ENCODE results near the gene TMEM44. TPM values are rescaled to one million over a fixed set of nuclear protein-coding genes. Genes with fewer than 3 reads are reported as not detected.

Gene TMEM44
- total RNA-seq, 1 experiment from 2014 or later: 13.7 TPM

DNA sequence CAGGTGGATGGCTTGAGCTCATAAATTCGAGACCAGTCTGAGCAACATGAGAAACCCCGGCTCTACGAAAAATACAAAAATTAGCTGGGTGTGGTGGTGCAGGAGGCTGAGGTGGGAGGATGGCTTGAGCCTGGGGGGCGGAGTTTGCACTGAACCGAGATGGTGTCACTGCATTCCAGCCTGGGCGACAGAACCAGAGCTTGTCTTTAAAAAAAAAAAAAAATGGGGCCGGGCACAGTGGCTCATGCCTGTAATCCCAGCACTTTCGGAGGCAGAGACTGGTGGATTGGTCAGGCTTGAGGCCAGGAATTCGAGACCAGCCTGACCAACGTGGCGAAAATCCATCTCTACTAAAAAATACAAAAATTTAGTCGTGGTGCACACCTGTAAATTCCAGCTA, 64.0 kb downstream of the TMEM44 start:
- Mint-ChIP-seq H3K4me3 (no peak overlapping the region), H3K27me3 (ENCODE audit: low read depth) (no peaks in the 10 kb centered on the region), H3K4me1 (peaks cover 12% of the 10 kb centered on the region; the same call in 1 of the 2 replicates), H3K36me3 (no peaks in the 10 kb centered on the region), H3K27ac (no peak overlapping the region), H3K9me3 (no peaks in the 10 kb centered on the region)
- ATAC-seq: no peak
- ChIA-PET CTCF (interaction anchor here (1.5 kb wide), 1 partner anchor 97 kb away, joined by 8 read pairs; no protein-coding TSS in a partner anchor), POLR2A (interaction anchor here (0.6 kb wide), 1 partner anchor 25 kb away, joined by 3 read pairs; no protein-coding TSS in a partner anchor)
- DNase-seq (ENCODE audit: low spot score): no peak
- no peak for TF ChIP-seq ZNF512 (CRISPR knock-in tag; IDR thresholded peaks at IDR 0.05; ENCODE audit: borderline replicate concordance)
- TF ChIP-seq JUN (CRISPR knock-in tag; IDR thresholded peaks at IDR 0.05): no peak
- no peak for TF ChIP-seq ZNF232 (CRISPR knock-in tag; IDR thresholded peaks at IDR 0.05)
- TF ChIP-seq CBFB (CRISPR knock-in tag; IDR thresholded peaks at IDR 0.05; ENCODE audit: low read depth): no peak
- TF ChIP-seq, protein P1, sequence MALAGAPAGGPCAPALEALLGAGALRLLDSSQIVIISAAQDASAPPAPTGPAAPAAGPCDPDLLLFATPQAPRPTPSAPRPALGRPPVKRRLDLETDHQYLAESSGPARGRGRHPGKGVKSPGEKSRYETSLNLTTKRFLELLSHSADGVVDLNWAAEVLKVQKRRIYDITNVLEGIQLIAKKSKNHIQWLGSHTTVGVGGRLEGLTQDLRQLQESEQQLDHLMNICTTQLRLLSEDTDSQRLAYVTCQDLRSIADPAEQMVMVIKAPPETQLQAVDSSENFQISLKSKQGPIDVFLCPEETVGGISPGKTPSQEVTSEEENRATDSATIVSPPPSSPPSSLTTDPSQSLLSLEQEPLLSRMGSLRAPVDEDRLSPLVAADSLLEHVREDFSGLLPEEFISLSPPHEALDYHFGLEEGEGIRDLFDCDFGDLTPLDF (CRISPR knock-in tag; IDR thresholded peaks at IDR 0.05): no peak
- no peak for TF ChIP-seq OVOL2 (CRISPR knock-in tag; IDR thresholded peaks at IDR 0.05; ENCODE audit: borderline replicate concordance)
- TF ChIP-seq, protein P2, sequence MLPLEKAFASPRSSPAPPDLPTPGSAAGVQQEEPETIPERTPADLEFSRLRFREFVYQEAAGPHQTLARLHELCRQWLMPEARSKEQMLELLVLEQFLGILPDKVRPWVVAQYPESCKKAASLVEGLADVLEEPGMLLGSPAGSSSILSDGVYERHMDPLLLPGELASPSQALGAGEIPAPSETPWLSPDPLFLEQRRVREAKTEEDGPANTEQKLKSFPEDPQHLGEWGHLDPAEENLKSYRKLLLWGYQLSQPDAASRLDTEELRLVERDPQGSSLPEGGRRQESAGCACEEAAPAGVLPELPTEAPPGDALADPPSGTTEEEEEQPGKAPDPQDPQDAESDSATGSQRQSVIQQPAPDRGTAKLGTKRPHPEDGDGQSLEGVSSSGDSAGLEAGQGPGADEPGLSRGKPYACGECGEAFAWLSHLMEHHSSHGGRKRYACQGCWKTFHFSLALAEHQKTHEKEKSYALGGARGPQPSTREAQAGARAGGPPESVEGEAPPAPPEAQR (CRISPR knock-in tag; IDR thresholded peaks at IDR 0.05): no peak
- TF ChIP-seq GRHL2 (CRISPR knock-in tag; IDR thresholded peaks at IDR 0.05; ENCODE audit: insufficient replicate concordance, severe bottlenecking): no peak
- no peak for TF ChIP-seq STAT6 (CRISPR knock-in tag; conservative IDR thresholded peaks at IDR 0.05; ENCODE audit: low read depth)
- TF ChIP-seq ZNF138 (CRISPR knock-in tag; conservative IDR thresholded peaks at IDR 0.05): no peak
- TF ChIP-seq GTF2I (CRISPR knock-in tag; conservative IDR thresholded peaks at IDR 0.05): no peak
- no peak for TF ChIP-seq ZNF281 (CRISPR knock-in tag; IDR thresholded peaks at IDR 0.05)
- no peak for TF ChIP-seq MLX (CRISPR knock-in tag; IDR thresholded peaks at IDR 0.05)
- TF ChIP-seq ATF3 (CRISPR knock-in tag; conservative IDR thresholded peaks at IDR 0.05): no peak
- no peak for TF ChIP-seq ZNF396 (CRISPR knock-in tag; IDR thresholded peaks at IDR 0.05; ENCODE audit: borderline replicate concordance)
- no peak for TF ChIP-seq KAT7 (CRISPR knock-in tag; IDR thresholded peaks at IDR 0.05; ENCODE audit: borderline replicate concordance)
- no peak for TF ChIP-seq NFYB (CRISPR knock-in tag; conservative IDR thresholded peaks at IDR 0.05; ENCODE audit: low read depth)
- no peak for TF ChIP-seq USF2 (CRISPR knock-in tag; IDR thresholded peaks at IDR 0.05)

All from WTC11 (cell line).